Inflammatory macrophage treated with lipopolysaccharide for 1 hour (primary cell): Measurements from ENCODE around the gene MGLL.

Experiments used
- DNase-seq, 2 donors: peaks; one replicate each; pipeline ENCODE4 v3.0.0-alpha.2; 2020 to 2022

MGLL gene

GRCh38 chr3:127772273-127772672 lies 50.0 kb downstream of the MGLL start:
- no peak for DNase-seq

DNA sequence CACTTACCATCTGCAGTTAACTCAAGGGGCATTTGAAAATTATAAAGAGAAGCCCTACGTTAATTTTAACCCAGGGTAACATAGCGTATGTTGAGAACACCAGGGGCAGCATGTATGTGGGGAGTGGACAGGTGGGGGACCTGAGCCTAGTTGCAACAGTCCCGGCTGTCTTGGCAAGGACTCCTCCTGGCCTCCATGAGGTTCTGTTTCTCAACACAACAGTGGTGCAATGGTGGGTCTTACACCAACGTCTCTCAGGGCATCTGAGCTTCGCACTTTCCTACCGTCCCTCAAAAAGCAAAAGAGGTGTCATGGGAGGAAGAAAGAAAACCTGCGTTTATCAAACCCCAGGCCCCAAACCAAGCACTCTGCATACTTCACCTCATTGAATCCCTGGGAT lies 50.6 kb downstream of the MGLL start:
- no peak for DNase-seq

DNA sequence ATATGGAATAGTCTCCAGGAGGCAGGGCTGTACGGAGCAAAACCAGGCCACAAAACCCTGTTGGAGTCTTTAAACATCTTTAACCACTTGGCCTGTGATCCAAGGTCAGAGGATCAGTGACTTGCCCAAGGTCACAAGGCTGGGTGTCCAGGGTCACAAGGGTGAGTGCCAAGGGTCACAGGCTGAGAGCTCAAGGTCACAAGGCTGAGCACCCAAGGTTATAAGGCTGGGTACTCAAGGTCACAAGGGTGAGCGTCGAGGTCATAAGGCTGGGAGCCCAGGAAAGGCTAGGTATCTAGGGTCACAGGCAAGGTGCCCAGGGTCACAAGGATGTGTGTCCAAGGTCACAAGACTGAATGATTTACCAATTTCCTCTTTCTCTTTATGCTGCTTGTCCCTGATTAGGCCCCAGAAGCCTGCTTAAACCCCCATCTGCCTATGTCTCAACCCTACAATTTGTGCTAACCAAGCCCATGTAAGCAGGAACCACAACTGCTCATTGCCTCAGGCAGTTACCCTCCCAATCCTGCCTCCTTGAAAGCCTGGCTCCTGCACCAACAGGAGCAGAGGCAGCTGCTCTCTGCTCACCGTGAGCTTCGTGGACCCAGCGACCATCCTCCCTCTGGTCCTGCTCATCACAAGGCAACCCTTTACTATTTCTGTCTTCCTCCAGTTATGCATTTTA lies 51.5 kb downstream of the MGLL start:
- DNase-seq, result peak; percentile 64 to 90

DNA sequence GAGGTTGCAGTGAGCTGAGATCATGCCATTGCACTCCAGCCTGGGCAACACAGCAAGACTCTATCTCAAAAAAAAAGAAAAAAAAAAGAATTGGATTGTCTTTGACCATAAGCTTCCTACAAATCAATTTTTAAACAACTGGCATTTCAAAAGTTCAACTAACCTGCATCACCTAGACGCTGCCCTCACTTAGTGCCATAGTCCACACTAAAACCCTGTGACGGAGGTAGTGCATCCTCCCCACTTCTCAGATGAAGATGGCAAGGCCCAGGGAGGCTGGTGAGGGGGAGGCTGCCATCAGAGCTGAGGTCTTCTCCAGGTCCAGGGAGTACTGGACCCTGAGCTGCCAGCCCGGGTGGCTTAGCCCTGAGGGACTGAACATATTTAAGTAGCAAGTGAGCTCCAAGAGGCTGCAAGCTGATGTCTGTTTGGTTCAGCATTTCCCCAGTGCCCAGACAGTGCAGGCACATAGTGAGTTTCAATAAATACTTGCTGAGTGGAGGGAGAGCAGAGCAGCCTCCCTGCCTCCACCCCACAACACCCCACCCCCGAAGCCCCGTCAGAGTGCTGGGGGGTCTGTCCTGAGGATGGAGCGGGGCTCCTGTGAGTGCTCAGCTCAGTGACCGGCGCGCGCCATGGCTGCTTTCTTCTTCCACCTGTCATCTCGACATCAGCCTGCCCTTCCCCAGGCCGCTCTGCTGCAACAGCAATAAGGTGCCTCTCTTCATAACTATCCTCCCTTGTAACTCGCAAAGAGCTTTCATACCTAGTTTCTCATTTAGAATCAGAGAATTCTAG lies 52.8 kb downstream of the MGLL start:
- no peak for DNase-seq

- DNase-seq, result peak; percentile 81 to 87
These were observed 53.8 kb downstream of the MGLL start for GRCh38 chr3:127768346-127769008.

- peak; percentile 44 to 50 for DNase-seq
These were observed 55.2 kb downstream of the MGLL start for GRCh38 chr3:127767126-127767525.

DNA sequence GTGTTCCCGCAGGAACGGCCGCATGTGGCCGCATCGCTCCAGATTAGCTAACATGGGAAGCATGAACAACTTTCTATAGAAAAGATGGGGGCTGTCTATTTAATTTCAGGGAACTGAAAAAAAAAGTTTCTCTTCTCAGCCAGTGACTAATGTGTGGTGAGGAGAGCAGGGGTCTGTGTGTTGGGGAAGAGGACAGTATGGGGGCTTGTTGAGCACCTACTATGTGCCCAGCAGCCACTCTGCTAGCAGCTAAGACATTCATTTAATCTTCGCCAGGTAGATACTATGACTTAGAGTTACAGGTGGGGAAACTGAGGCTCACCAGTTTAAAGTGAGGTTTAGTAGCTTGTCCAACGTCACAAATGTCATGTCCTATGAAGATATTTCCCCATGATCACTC lies 56.6 kb downstream of the MGLL start:
- no peak for DNase-seq

DNA sequence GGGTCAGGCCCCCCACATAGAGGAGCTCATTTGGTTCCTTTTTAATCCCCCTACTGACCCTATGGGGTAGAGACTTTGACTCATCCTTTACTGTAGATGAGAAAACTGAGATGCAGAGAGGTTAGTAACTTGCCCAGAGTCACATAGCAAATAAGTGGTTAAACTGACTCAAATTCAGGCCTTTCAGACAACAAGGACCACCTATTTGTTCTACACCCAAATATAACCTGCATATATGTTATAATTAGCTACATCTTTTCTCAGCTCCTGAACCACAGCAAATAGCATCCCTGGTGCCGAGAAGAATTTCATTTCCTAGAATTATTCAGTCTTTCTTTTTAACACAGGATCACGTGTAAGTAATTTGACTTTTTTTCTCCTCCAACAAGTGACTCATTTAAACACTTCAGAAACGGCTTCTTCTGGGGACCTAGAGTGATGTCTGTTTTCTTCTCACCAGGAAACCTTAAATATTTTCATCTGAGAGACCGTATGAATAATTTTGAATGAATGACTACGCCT lies 57.4 kb downstream of the MGLL start:
- no peak for DNase-seq

DNA sequence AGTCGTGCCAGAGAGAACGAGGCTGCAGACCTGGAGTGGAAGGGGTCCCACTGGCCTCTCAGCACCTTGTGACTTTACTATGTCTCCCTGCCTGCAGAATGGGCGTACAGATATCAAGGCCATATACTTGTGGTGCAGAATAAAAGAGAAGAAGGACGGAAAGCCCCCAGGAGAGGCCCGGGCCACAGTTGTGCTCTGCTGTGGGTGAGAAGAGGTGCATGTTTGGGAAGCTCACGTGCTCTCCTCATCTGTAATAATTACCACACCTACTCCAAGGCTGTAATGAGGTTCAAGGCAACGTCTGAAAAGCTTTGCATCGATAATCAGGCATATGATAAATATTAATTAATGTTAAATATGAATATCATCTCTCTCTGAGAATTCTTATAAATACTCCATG lies 58.0 kb downstream of the MGLL start:
- no peak for DNase-seq

- no peak for DNase-seq
These were observed 58.5 kb downstream of the MGLL start for GRCh38 chr3:127763816-127764215.

DNA sequence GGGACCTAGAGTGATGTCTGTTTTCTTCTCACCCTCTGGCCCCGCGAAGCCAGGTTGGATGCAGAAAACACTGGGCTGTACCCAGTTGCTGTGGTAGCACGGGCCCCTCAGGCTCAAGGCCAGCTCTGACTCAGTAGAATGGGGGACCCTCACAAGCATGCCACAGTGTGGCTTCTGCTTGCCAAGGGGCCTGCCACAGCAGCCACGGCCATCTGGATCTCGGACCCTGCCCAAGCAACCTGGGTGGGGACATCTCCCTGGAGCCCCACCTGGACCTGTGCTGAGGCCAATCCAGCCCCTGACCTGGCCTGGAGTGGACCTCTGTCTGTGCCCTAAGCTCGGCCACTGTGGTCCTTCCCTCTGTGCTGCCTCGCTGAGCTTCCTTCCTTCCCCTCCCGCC lies 59.0 kb downstream of the MGLL start:
- DNase-seq, result no peak

DNA sequence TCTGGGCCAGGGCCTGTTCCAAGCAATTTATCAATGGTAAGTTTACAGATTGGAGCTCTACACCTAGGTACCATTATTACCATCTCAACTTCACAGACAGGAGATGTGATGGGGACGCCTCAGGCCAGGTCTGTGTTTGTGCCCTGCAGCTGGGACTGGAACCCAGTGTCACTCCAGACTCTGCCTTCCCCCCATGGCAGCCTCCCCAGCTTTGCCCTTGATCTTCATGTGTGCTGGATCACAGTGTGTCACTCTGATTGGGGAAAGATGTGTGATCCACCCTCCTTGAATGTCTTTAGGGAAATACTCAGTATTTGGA lies 59.6 kb downstream of the MGLL start:
- DNase-seq, result no peak

DNA sequence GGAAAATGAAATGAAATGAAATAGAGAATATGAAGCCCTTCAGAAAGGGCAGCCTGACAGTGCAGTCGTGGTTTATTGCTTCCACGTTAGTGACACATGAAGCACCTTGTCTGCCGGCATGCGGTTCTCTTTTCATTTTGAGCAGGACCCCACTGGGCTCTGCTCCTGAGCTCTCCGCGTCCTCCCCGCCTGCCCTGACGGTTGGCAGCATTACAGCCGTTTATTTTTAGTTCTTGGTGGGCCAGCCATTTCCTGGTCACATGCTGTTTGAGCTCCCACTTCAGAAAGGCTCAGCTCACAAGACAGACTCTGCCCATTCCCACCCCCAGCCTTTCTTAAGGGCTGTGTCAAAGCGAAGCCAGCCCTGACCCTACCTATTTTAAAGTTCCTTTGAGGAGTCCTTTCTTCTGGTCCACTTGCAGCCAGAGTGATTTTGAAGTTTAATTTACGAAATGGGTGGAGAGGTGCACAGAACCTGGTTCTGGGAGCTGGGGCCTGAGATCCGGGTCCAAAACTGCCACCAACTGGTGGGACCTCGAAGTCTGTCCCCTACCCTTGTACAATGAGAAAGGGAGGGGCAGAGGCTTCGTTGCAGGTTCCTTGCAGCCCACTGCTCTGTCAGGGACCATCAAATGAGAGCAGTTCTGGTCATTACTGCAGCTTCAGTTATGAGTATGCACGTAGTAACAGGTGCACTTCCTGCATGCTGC lies 60.1 kb downstream of the MGLL start:
- peak; percentile 19 to 62 for DNase-seq

DNA sequence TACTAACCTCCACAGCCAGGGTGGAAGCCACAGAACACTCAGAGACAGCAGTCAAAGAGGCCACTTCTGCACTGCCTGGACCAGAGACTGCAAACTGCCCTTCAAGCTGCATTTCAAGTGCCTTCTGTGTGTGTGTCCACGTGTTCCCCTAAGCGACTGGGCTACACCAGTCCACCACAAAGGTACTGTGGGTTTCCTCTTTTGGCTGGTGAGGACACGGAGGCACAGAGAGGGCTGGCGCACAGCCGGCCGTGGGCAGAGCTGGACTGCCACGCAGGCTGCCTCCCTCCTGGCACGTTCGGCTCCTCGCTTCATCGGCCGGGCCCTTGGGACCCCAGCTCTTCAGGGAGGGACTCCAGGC lies 60.9 kb downstream of the MGLL start:
- DNase-seq, result peak in 1 of 2 donors; percentile 56

- no peak for DNase-seq
These were observed 61.4 kb downstream of the MGLL start for GRCh38 chr3:127760791-127761440.

- DNase-seq, result no peak
These were observed 62.0 kb downstream of the MGLL start for GRCh38 chr3:127760361-127760760.

- no peak for DNase-seq
These were observed 62.5 kb downstream of the MGLL start for GRCh38 chr3:127759826-127760225.

DNA sequence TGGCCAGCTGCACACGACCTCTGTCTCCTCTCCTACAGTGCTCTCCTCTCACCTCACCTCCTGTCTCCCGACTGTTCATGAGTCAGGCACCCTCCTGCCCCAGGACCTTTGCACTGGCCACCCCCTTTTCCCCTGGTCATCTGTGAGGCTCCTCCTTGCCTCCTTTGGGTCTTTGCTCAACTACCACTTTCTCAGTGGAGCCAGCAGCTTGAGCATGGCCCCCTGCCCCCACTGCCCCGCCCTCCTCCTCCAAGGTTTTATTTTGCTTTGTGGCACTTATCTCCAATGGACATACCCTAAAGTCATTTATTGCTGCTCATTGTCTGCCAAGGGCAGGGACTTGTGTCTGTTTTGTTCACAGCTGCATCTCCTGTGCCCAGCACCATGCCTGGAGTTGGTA lies 64.3 kb downstream of the MGLL start:
- DNase-seq, result no peak

DNA sequence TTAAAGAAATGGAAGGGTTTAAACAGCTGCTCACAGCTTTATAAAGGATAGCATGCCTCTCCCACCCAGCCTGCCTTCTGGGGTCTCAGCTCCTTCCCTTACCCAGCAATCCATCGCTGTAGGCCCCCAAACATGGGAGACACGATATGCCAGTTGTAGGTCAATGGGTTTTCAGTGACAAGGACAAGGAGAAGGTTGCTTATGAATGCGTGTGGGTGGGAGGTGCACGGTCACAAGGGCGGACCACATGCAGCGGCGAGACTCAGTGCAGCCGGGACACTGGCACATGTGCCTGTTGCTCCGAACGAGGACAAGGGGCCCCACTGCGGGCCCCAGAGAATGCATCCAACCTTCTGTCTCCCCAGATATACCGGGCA lies 67.0 kb downstream of the MGLL start:
- no peak for DNase-seq

- DNase-seq, result peak; percentile 98 to 99
These were observed 67.7 kb downstream of the MGLL start for GRCh38 chr3:127754411-127755304.

GRCh38 chr3:127753898-127754410 lies 68.4 kb downstream of the MGLL start:
- peak; percentile 93 to 99 for DNase-seq

DNA sequence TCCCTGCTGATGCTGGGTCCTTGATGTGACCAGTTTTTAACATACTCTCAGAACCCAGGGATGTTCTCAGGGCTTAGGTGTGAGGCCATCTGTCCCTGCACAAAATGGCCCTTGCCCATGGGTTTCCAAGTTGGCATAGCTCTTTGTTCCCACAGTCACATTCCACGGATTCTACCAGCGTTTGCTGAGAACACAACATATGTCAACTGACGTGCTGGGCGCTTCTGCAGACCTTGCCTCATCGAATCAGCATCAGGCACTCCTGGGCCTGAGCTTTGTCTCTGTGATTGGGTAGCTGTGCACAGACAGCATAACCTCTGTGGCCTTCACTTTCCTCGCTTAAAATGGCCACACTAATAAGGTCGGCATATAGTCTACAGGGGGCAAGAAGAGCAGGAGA lies 69.0 kb downstream of the MGLL start:
- DNase-seq, result no peak
